ENCODE measurements around the gene ARHGAP8. TPM values are rescaled to one million over a fixed set of nuclear protein-coding genes. Genes with fewer than 3 reads are reported as not detected.

Gene ARHGAP8
- total RNA-seq, 1 donor from 2014 or later, result 18.1 TPM

- intact Hi-C loops (cut with DNase I), result no loop called here
- no peak for DNase-seq
- peak; percentile 14 for ATAC-seq
Measured at GRCh38 chr22:44764974-44765373, 12.6 kb downstream of the ARHGAP8 start.

GRCh38 chr22:44765571-44766285, 13.4 kb downstream of the ARHGAP8 start:
- Histone ChIP-seq H3K4me3 (no peak overlapping the region), H3K27me3 (no peaks in the 10 kb centered on the region), H3K4me1 (no peaks in the 10 kb centered on the region), H3K9me3 (no peaks in the 10 kb centered on the region), H3K36me3 (no peaks in the 10 kb centered on the region), H3K27ac (no peak overlapping the region)
- DNase-seq (no peak), ATAC-seq (peak; percentile 36)
- intact Hi-C loops (cut with DNase I), result no loop called here
- no peak for TF ChIP-seq CTCF (IDR thresholded peaks at IDR 0.05)

More at GRCh38 chr22:44764974-44765373, 12.6 kb downstream of the ARHGAP8 start:
- Histone ChIP-seq H3K4me1 (no peaks in the 10 kb centered on the region), H3K27ac (no peak overlapping the region), H3K36me3 (no peaks in the 10 kb centered on the region), H3K27me3 (no peaks in the 10 kb centered on the region), H3K9me3 (no peaks in the 10 kb centered on the region), H3K4me3 (no peak overlapping the region)
- TF ChIP-seq CTCF (IDR thresholded peaks at IDR 0.05), result no peak

GRCh38 chr22:44773082-44773481, 20.7 kb downstream of the ARHGAP8 start:
- Histone ChIP-seq H3K27ac (no peak overlapping the region), H3K9me3 (no peaks in the 10 kb centered on the region), H3K4me1 (no peaks in the 10 kb centered on the region), H3K4me3 (no peak overlapping the region), H3K27me3 (no peaks in the 10 kb centered on the region), H3K36me3 (no peaks in the 10 kb centered on the region)
- no peak for DNase-seq
- ATAC-seq, result no peak
- TF ChIP-seq CTCF (IDR thresholded peaks at IDR 0.05), result no peak
- intact Hi-C loops (cut with DNase I), result no loop called here

GRCh38 chr22:44775862-44776261, 23.5 kb downstream of the ARHGAP8 start:
- H3K27me3 ChIP-seq, result no peaks in the 10 kb centered on the region
- intact Hi-C loops (cut with DNase I), result no loop called here
- no peaks in the 10 kb centered on the region for H3K4me1 ChIP-seq
- DNase-seq, result no peak
- ATAC-seq, result no peak
- H3K36me3 ChIP-seq, result no peaks in the 10 kb centered on the region
- no peak overlapping the region for H3K4me3 ChIP-seq
- H3K9me3 ChIP-seq, result no peaks in the 10 kb centered on the region
- H3K27ac ChIP-seq, result no peak overlapping the region
- TF ChIP-seq CTCF (IDR thresholded peaks at IDR 0.05), result no peak

GRCh38 chr22:44776605-44777363, 24.4 kb downstream of the ARHGAP8 start:
- H3K27ac ChIP-seq, result no peak overlapping the region

More at GRCh38 chr22:44776605-44777363, 24.4 kb downstream of the ARHGAP8 start:
- peak; percentile 62 for ATAC-seq
- intact Hi-C loops (cut with DNase I), result no loop called here
- no peak for DNase-seq
- H3K27me3 ChIP-seq, result no peaks in the 10 kb centered on the region
- no peak for TF ChIP-seq CTCF (IDR thresholded peaks at IDR 0.05)
- no peaks in the 10 kb centered on the region for H3K4me1 ChIP-seq
- no peaks in the 10 kb centered on the region for H3K9me3 ChIP-seq
- no peaks in the 10 kb centered on the region for H3K36me3 ChIP-seq
- no peak overlapping the region for H3K4me3 ChIP-seq

All from upper lobe of right lung (tissue), 1 donor.